Loucy (cell line): ENCODE data around the gene GNAQ.
"Not testable (repeated sequence)": the region's sequence is repeated elsewhere in the genome, so short reads cannot be mapped to it uniquely, and the experiment has no call there.

Experiments used
- H2AFZ ChIP-seq: fragments of 200-600 bp; sonication (generic); 2 replicates; pipeline ENCODE4 v1.6.0; 2016; ENCODE audit warnings: antibody characterized with exemption, mild to moderate bottlenecking, low read length, moderate library complexity
- H3F3A ChIP-seq: fragments of 200-600 bp; 2 replicates; pipeline ENCODE4 v1.6.0; 2016; ENCODE audit warnings: antibody characterized with exemption, low read depth, mild to moderate bottlenecking
- H3K27me3 ChIP-seq: fragments of 200-600 bp; sonication (generic); 2 replicates; pipeline ENCODE4 v1.6.1; 2014; ENCODE audit warnings: low read length, mild to moderate bottlenecking; ENCODE audit not compliant: insufficient read depth, poor library complexity, severe bottlenecking
- H3K36me3 ChIP-seq: fragments of 200-600 bp; sonication (generic); 2 replicates; pipeline ENCODE4 v1.6.1; 2016; ENCODE audit warnings: low read length; ENCODE audit not compliant: insufficient read depth
- H3K4me1 ChIP-seq: fragments of 200-600 bp; sonication (generic); 2 replicates; pipeline ENCODE4 v1.5.1; 2014; ENCODE audit warnings: low read length, mild to moderate bottlenecking; ENCODE audit not compliant: insufficient read depth, poor library complexity, severe bottlenecking
- H3K4me2 ChIP-seq: fragments of 200-600 bp; sonication (generic); 2 replicates; pipeline ENCODE4 v1.6.0; 2014; ENCODE audit warnings: antibody characterized with exemption, low read length, low read depth, mild to moderate bottlenecking; ENCODE audit not compliant: poor library complexity, severe bottlenecking
- H3K4me3 ChIP-seq: fragments of 200-600 bp; sonication (generic); 2 replicates; pipeline ENCODE4 v1.5.1; 2014; ENCODE audit warnings: low read length, mild to moderate bottlenecking, mixed read lengths; ENCODE audit not compliant: poor library complexity, severe bottlenecking
- H3K79me2 ChIP-seq: fragments of 200-600 bp; sonication (generic); 2 replicates; pipeline ENCODE4 v1.6.1; 2014; ENCODE audit warnings: low read length; ENCODE audit not compliant: insufficient read depth
- H3K9ac ChIP-seq: fragments of 200-600 bp; sonication (generic); 2 replicates; pipeline ENCODE4 v1.6.0; 2014; ENCODE audit warnings: mild to moderate bottlenecking, low read depth, low read length, moderate library complexity; ENCODE audit not compliant: poor library complexity, severe bottlenecking
- H3K9me2 ChIP-seq: fragments of 200-600 bp; sonication (generic); replicated peaks from 2 replicates; pipeline ENCODE4 v1.6.1; 2016; ENCODE audit warnings: low read depth, low read length, mixed read lengths
- H3K9me3 ChIP-seq: fragments of 200-600 bp; sonication (generic); 2 replicates; pipeline ENCODE4 v1.6.1; 2014; ENCODE audit warnings: mild to moderate bottlenecking, antibody characterized with exemption, low read length, low read depth; ENCODE audit not compliant: insufficient read depth
- H4K20me1 ChIP-seq: fragments of 200-600 bp; sonication (generic); 2 replicates; pipeline ENCODE4 v1.6.0; 2014; ENCODE audit warnings: antibody characterized with exemption, low read length, mild to moderate bottlenecking; ENCODE audit not compliant: insufficient read depth, poor library complexity, severe bottlenecking
- CTCF ChIP-seq: fragments of 200-600 bp; sonication (generic); conservative IDR thresholded peaks from 2 replicates; pipeline ENCODE4 v1.5.1; 2014; ENCODE audit warnings: mild to moderate bottlenecking, antibody characterized with exemption, low read length
- EZH2phosphoT487 ChIP-seq: fragments of 200-600 bp; IDR thresholded peaks from 2 replicates; pipeline ENCODE4 v1.6.1; 2018; ENCODE audit warnings: antibody characterized with exemption, mild to moderate bottlenecking, moderate library complexity, borderline replicate concordance

The GNAQ gene

GRCh38 chr9:77725820-77726219 is 305.8 kb downstream of the GNAQ start:
- H2AFZ ChIP-seq, result no peak overlapping the region
- TF ChIP-seq EZH2phosphoT487, result no peak
- no peak for TF ChIP-seq CTCF
- no peak overlapping the region for H3K4me3 ChIP-seq
- H3K36me3 ChIP-seq, result peaks cover 91% of the 10 kb centered on the region
- no peaks in the 10 kb centered on the region for H3K9me3 ChIP-seq
- H3K9ac ChIP-seq, result no peak overlapping the region
- H4K20me1 ChIP-seq, result peaks cover 3% of the 10 kb centered on the region
- H3F3A ChIP-seq, result no peaks in the 10 kb centered on the region
- H3K27me3 ChIP-seq, result no peaks in the 10 kb centered on the region
- no peaks in the 10 kb centered on the region for H3K4me1 ChIP-seq
- no peaks in the 10 kb centered on the region for H3K79me2 ChIP-seq
- H3K4me2 ChIP-seq, result no peak overlapping the region
- no peaks in the 10 kb centered on the region for H3K9me2 ChIP-seq

DNA sequence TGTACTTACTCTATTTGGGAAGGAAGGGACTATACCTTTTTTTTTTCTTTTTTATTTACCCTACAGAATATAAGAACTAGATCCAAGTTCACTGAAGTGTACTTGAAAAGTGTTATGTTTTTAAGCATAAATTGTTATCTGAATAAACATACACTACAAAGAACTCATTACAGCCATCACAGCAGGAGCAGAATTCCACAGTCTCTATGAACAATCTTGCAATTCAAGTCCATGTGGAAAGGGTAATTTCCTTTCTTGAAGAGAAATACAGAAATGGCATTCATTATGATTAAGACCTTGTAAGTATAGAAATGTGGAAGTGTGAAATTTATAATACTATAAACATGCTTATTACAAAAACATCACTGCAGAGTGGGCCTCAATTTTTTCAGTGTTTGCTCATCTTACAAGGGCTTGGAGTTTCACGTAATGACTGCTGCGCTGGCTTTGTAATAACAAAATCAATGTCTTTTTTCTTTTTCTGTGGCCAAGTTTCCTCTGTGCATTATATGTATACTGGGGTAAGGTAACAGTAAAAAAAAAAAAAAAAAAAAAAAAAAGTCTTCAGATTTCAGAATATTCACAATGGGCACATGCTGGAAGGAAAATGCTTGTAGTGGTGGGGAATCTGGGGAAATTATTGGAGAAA is 306.4 kb downstream of the GNAQ start:
- H3F3A ChIP-seq, result no peaks in the 10 kb centered on the region
- H3K4me2 ChIP-seq, result no peak overlapping the region
- no peak overlapping the region for H2AFZ ChIP-seq
- no peaks in the 10 kb centered on the region for H4K20me1 ChIP-seq
- H3K9ac ChIP-seq, result no peak overlapping the region
- peaks cover 93% of the 10 kb centered on the region for H3K36me3 ChIP-seq
- H3K9me2 ChIP-seq, result no peaks in the 10 kb centered on the region
- H3K9me3 ChIP-seq, result no peaks in the 10 kb centered on the region
- TF ChIP-seq EZH2phosphoT487, result no peak
- no peaks in the 10 kb centered on the region for H3K4me1 ChIP-seq
- H3K27me3 ChIP-seq, result no peaks in the 10 kb centered on the region
- H3K79me2 ChIP-seq, result no peaks in the 10 kb centered on the region
- H3K4me3 ChIP-seq, result no peak overlapping the region

DNA sequence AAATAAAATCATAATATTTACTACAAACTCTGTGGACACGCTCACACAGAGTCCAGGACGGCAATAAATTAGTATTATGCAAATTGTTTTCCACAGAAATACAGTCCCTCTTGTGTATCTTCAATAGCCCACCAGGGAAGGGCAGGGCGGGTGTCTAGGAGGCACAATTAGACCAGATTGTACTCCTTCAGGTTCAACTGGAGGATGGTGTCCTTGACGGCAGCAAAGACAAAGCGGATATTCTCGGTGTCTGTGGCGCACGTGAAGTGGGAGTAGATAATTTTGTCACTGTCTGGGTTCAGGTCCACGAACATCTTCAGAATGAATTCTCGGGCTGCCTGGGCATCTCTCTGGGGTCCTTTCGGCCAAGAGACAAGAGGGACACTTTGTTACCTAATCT is 310.5 kb downstream of the GNAQ start:
- not testable (repeated sequence) for H3K9ac ChIP-seq, H3K9me2 ChIP-seq, H3F3A ChIP-seq, H3K9me3 ChIP-seq, H3K4me3 ChIP-seq, H3K4me1 ChIP-seq, H2AFZ ChIP-seq, H3K27me3 ChIP-seq, H3K79me2 ChIP-seq, H4K20me1 ChIP-seq, H3K4me2 ChIP-seq
- H3K36me3 ChIP-seq, result peaks cover 72% of the 10 kb centered on the region

DNA sequence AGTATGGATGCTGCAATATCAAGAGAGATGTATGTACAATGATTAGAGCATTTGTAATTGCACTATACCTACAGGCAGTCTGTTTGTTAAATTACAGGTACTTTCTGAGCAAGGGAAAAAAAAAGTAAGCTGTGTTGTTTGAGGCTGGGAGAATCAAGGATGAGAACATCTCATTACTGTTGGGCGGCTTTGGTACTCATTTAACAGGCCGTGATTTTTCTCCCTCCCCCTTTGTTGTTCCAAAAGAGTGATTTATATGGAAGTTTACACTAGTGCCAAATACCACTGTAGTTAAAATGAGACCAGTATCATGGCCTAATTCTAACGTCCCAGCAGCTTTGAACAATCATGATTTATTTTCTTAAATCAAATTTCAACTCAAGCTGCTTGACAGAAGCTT is 312.3 kb downstream of the GNAQ start:
- Histone ChIP-seq H3K4me3 (no peak overlapping the region), H3K4me1 (no peaks in the 10 kb centered on the region), H3K9ac (no peak overlapping the region)

GRCh38 chr9:77718298-77718640 is 313.3 kb downstream of the GNAQ start:
- peaks cover 45% of the 10 kb centered on the region; the same call in 1 of the 2 replicates for H3K36me3 ChIP-seq
- not testable (repeated sequence) for H3K9ac ChIP-seq

More for the DNA sequence above, 312.3 kb downstream of the GNAQ start:
- Histone ChIP-seq H2AFZ (no peak overlapping the region), H4K20me1 (no peaks in the 10 kb centered on the region), H3F3A (no peaks in the 10 kb centered on the region), H3K9me3 (no peaks in the 10 kb centered on the region), H3K9me2 (no peaks in the 10 kb centered on the region), H3K79me2 (no peaks in the 10 kb centered on the region), H3K27me3 (no peaks in the 10 kb centered on the region), H3K4me2 (no peak overlapping the region), H3K36me3 (peaks cover 55% of the 10 kb centered on the region)
- TF ChIP-seq CTCF (no peak), EZH2phosphoT487 (no peak)

DNA sequence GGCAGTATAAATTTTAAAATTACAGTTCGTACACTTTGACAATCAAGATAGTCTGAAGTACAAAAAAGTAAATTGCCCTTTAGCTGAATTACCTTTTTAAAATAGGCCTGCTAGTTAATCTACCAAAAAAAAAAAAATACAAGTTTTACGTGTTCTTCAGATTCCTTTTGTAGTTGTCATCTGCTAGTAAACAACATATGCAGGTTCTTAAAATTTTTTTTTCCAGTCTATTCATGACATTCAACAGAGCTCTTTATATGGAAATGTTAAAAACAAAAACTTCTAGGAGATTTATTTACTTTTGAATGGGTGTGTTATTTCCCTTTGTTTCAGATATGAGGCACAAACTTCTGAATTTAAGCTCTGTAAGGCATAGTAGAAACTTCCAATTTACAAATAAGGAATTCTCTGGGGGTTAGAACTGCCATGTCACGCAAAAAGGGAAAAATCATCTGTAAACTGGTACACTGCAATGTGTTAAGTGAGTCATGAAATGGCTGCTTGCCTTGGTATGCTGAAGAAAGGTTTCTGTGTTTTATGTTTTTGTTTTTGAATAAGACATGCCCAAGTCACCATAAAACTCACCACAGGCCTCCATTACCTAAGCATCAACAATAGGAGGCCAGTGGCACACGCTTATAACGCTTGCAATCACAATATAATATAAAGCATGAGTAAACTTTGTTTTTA is 313.9 kb downstream of the GNAQ start:
- not testable (repeated sequence) for H3K4me2 ChIP-seq, H2AFZ ChIP-seq, H3F3A ChIP-seq, H3K9me3 ChIP-seq, H3K9me2 ChIP-seq, H3K4me1 ChIP-seq, H3K4me3 ChIP-seq, H4K20me1 ChIP-seq, H3K79me2 ChIP-seq, H3K27me3 ChIP-seq, H3K9ac ChIP-seq
- H3K36me3 ChIP-seq, result peaks cover 40% of the 10 kb centered on the region; the same call in 1 of the 2 replicates

More at GRCh38 chr9:77718298-77718640, 313.3 kb downstream of the GNAQ start:
- not testable (repeated sequence) for H3K79me2 ChIP-seq, H3K9me3 ChIP-seq, H3K9me2 ChIP-seq, H3K4me2 ChIP-seq, H3K27me3 ChIP-seq, H2AFZ ChIP-seq, H4K20me1 ChIP-seq, H3F3A ChIP-seq, H3K4me3 ChIP-seq, H3K4me1 ChIP-seq
